ENCODE data around the gene TPM4.

Gene TPM4

GRCh38 chr19:16042533-16043085 lies 33.7 kb upstream of the TPM4 start:
- no peak for DNase-seq

- DNase-seq = no peak
Observed at GRCh38 chr19:16043156-16043757, 33.0 kb upstream of the TPM4 start.

GRCh38 chr19:16044746-16045145 lies 31.5 kb upstream of the TPM4 start:
- no peak for DNase-seq

GRCh38 chr19:16045171-16045570 lies 31.1 kb upstream of the TPM4 start:
- DNase-seq = no peak

- no peak for DNase-seq
Observed at GRCh38 chr19:16045893-16046292, 30.4 kb upstream of the TPM4 start.

- no peak for DNase-seq
Observed at GRCh38 chr19:16048583-16048982, 27.7 kb upstream of the TPM4 start.

- no peak for DNase-seq
Observed at GRCh38 chr19:16051254-16052025, 24.9 kb upstream of the TPM4 start.

- DNase-seq = no peak
Observed at GRCh38 chr19:16052353-16052752, 23.9 kb upstream of the TPM4 start.

GRCh38 chr19:16057062-16057461 lies 19.2 kb upstream of the TPM4 start:
- DNase-seq = no peak

- no peak for DNase-seq
Observed at GRCh38 chr19:16060294-16060693, 16.0 kb upstream of the TPM4 start.

- no peak for DNase-seq
Observed at GRCh38 chr19:16061943-16062342, 14.4 kb upstream of the TPM4 start.

GRCh38 chr19:16062789-16063188 lies 13.5 kb upstream of the TPM4 start:
- peak; percentile 71 to 72 for DNase-seq

GRCh38 chr19:16064209-16064889 lies 11.9 kb upstream of the TPM4 start:
- DNase-seq = no peak

- peak; percentile 40 to 47 for DNase-seq
Observed at GRCh38 chr19:16066611-16067104, 9.6 kb upstream of the TPM4 start.

GRCh38 chr19:16067205-16067938 lies 8.9 kb upstream of the TPM4 start:
- DNase-seq = no peak

- no peak for DNase-seq
Observed at GRCh38 chr19:16068696-16069259, 7.5 kb upstream of the TPM4 start.

GRCh38 chr19:16069813-16070365 lies 6.4 kb upstream of the TPM4 start:
- DNase-seq = no peak

GRCh38 chr19:16070366-16070990 lies 5.8 kb upstream of the TPM4 start:
- peak; percentile 65 for DNase-seq

GRCh38 chr19:16071072-16071691 lies 5.1 kb upstream of the TPM4 start:
- DNase-seq = no peak

- no peak for DNase-seq
Observed at GRCh38 chr19:16073481-16073880, 2.8 kb upstream of the TPM4 start.

- no peak for DNase-seq
Observed at GRCh38 chr19:16073988-16074387, 2.3 kb upstream of the TPM4 start.

All from stimulated activated CD4-positive, alpha-beta T cell treated with anti-CD3 and anti-CD28 coated beads, Interleukin-2, amount 100 ng/mL, for 48 hours (primary cell).